Progenitor cell of endocrine pancreas (in vitro differentiated cells): ENCODE data around the gene IVD. TPM values are rescaled to one million over a fixed set of nuclear protein-coding genes. Genes with fewer than 3 reads are reported as not detected.

Experiments used
- DNase-seq: peaks from one replicate; pipeline ENCODE4 v3.0.0; 2021; ENCODE audit warnings: low spot score; ENCODE audit not compliant: unreplicated experiment
- H3K27ac Mint-ChIP-seq: 2 replicates; pipeline ENCODE4 v1.8.0; 2021; ENCODE audit warnings: mild to moderate bottlenecking, moderate library complexity, mixed read lengths
- H3K27me3 Mint-ChIP-seq: 2 replicates; pipeline ENCODE4 v1.8.0; 2021; ENCODE audit warnings: mixed read lengths
- H3K36me3 Mint-ChIP-seq: 2 replicates; pipeline ENCODE4 v1.8.0; 2022; ENCODE audit warnings: mixed read lengths; ENCODE audit not compliant: insufficient read depth
- H3K4me1 Mint-ChIP-seq: 2 replicates; pipeline ENCODE4 v1.8.0; 2021; ENCODE audit warnings: low read depth, mixed read lengths
- H3K4me3 Mint-ChIP-seq: 2 replicates; pipeline ENCODE4 v1.8.0; 2021; ENCODE audit warnings: low read depth, mild to moderate bottlenecking, moderate library complexity, mixed read lengths
- H3K9me3 Mint-ChIP-seq: 2 replicates; pipeline ENCODE4 v1.8.0; 2021; ENCODE audit warnings: low read depth, mixed read lengths
- CTCF ChIP-seq: fragments of 200-600 bp; sonication (generic); IDR thresholded peaks from one replicate; pipeline ENCODE4 v1.5.0; 2021; ENCODE audit warnings: antibody characterized with exemption, mild to moderate bottlenecking; ENCODE audit not compliant: unreplicated experiment
- total RNA-seq: library from RNA; stranded (reverse); gene quantifications from 2 replicates; pipeline ENCODE4 v1.2.1, GENCODE V29; 2021

The IVD gene
- total RNA-seq, 1 donor from 2014 or later = 82.0 TPM

DNA sequence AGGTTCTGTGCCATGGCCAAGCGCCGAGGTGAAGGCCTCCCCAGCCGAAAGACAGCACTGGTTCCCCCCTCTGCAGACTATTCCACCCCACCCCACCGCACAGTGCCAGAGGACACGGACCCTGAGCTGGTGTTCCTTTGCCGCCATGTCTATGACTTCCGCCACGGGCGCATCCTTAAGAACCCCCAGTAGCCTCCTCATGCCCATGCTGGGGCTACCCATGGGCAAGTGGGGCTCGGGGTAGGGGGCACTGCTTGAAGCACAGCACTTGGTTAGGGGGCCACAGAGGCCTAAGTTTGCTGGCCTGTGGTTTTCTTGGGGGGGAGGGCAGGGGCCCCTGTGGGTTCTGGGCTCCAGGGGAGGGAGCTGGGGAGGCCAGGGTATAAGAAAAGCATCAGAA lies 60.3 kb downstream of the IVD start:
- H3K27me3 Mint-ChIP-seq = no peaks in the 10 kb centered on the region
- no peak for TF ChIP-seq CTCF
- H3K9me3 Mint-ChIP-seq = no peaks in the 10 kb centered on the region
- no peak for DNase-seq
- H3K4me1 Mint-ChIP-seq = peaks cover 4% of the 10 kb centered on the region
- H3K36me3 Mint-ChIP-seq = peaks cover 2% of the 10 kb centered on the region
- no peak overlapping the region for H3K27ac Mint-ChIP-seq
- no peak overlapping the region for H3K4me3 Mint-ChIP-seq

GRCh38 chr15:40466426-40467260 lies 61.0 kb downstream of the IVD start:
- no peak for DNase-seq
- no peak for TF ChIP-seq CTCF
- no peak overlapping the region for H3K4me3 Mint-ChIP-seq
- H3K27me3 Mint-ChIP-seq = no peaks in the 10 kb centered on the region
- H3K9me3 Mint-ChIP-seq = no peaks in the 10 kb centered on the region
- H3K27ac Mint-ChIP-seq = no peak overlapping the region
- H3K36me3 Mint-ChIP-seq = peaks cover 2% of the 10 kb centered on the region
- peaks cover 5% of the 10 kb centered on the region for H3K4me1 Mint-ChIP-seq

DNA sequence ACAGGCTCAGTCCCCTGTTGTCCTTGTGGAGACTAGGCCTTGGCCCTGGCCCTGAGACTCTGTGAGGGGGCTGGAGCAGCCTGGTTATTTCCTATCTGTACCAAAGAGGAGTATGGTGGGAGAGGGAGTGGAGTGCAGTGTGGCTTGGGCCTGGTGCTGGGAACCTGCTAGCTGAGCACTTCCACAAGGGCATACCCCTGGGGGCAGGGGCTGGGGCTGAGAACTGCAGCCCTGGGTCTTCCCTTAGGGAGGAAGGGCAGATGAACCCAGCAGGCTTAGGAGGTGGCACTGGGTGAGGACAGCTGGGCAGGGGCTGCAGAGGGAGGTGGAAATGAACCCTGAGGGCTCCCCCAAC lies 61.6 kb downstream of the IVD start:
- DNase-seq = no peak
- Mint-ChIP-seq H3K27me3 (no peaks in the 10 kb centered on the region), H3K4me1 (peaks cover 8% of the 10 kb centered on the region), H3K36me3 (peaks cover 2% of the 10 kb centered on the region), H3K4me3 (no peak overlapping the region), H3K27ac (no peak overlapping the region), H3K9me3 (no peaks in the 10 kb centered on the region)
- no peak for TF ChIP-seq CTCF

DNA sequence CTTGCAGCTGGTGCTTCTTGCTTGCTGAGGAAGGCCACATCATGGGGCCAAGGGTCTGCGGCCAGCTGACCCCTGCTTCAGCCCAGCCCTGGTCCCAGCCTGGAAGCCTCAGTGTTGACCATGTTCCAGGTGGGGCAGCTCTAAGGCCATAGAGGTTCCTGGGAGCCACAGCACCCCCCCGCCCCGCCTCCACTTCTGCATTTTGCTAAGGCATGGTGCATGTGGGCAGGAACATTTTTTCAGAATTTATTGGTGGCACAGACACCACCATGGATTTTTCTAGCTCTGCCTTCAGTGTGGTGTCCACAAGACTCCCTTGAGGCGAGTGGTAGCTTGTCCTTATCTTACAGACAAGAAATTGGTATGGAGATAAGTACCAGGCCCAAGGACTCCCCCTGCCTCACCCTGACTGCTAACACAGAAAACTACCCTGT lies 63.3 kb downstream of the IVD start:
- Mint-ChIP-seq H3K27me3 (no peaks in the 10 kb centered on the region), H3K27ac (no peak overlapping the region), H3K4me1 (peaks cover 8% of the 10 kb centered on the region), H3K36me3 (peaks cover 2% of the 10 kb centered on the region), H3K9me3 (no peaks in the 10 kb centered on the region), H3K4me3 (no peak overlapping the region)
- no peak for TF ChIP-seq CTCF
- DNase-seq = no peak

GRCh38 chr15:40469776-40470390 lies 64.3 kb downstream of the IVD start:
- Mint-ChIP-seq H3K27me3 (no peaks in the 10 kb centered on the region), H3K36me3 (peaks cover 2% of the 10 kb centered on the region), H3K9me3 (no peaks in the 10 kb centered on the region), H3K27ac (peak overlapping the region; percentile 90), H3K4me1 (peaks cover 8% of the 10 kb centered on the region), H3K4me3 (peak overlapping the region; percentile 68)
- no peak for DNase-seq
- TF ChIP-seq CTCF = no peak
